Measurements from ENCODE around the gene MACROD2.

- TF ChIP-seq CTCF (IDR thresholded peaks at IDR 0.05) (no peak), EP300 (IDR thresholded peaks at IDR 0.05) (no peak), POLR2A (IDR thresholded peaks at IDR 0.05) (no peak)
These were observed 668.8 kb downstream of the MACROD2 start for GRCh38 chr20:14664101-14664500.

Data from tibial nerve (tissue), 4 donors.